ENCODE data around the gene UQCC3. TPM values are rescaled to one million over a fixed set of nuclear protein-coding genes. Genes with fewer than 3 reads are reported as not detected.

Gene UQCC3
- total and polyA plus RNA-seq, 2 of the 13 experiments (the other 11 are each of a cell fraction or from before 2014, with no cell fraction given): 7.7 to 16.0 TPM

DNA sequence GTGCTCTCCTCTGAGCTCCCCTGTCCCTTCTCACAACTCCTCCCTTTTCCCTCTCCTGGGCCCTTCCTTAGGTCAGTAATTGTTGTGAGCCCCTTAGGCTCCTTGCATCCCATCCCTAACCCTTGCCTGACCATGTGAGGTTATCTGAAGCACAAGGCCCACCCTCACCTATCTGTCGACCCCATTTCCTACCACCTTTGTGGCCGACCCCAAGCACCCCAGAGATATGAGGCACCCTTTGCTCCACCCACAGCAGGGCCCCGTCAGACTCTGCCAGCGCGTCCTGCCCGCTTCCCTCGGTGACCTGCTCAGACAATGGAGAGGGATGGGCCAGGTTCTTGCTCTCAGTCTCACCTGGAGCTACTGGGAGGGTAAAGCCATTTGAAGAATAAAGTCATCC is 37.3 kb downstream of the UQCC3 start:
- ChIA-PET CTCF (ENCODE audit: low intra/inter-chr PET ratio, low total read pairs) (no interaction called here), POLR2A (interaction anchor here (1.4 to 4.3 kb wide), 2 partner anchors 18 to 45 kb away, joined by 4 to 27 read pairs; partner anchors contain the start of genes HNRNPUL2 and ZBTB3)
- peaks cover 7 to 48% of the 10 kb centered on the region in 2 experiments for H3K36me3 ChIP-seq (replicated peaks in 1 of 2; ENCODE audit: control insufficient read depth in 1 of 2, insufficient read depth in 2 of 2, low read length in 2 of 2)
- no peak overlapping the region for H3K9ac ChIP-seq (ENCODE audit: insufficient read depth, low read depth, low read length)
- peaks cover 18% of the 10 kb centered on the region for H3K4me1 ChIP-seq (ENCODE audit: insufficient read depth, low read length)
- no peak overlapping the region for H3K4me2 ChIP-seq (ENCODE audit: low read depth, low read length)
- peaks cover 6% of the 10 kb centered on the region; the same call in 1 of the 2 replicates for H4K20me1 ChIP-seq (ENCODE audit: insufficient read depth, low read length)
- no peak for FAIRE-seq
- in situ Hi-C loops (cut with HindIII; ENCODE audit: extremely low pct_ligation_motif_present, low pct_unique_long_range_greater_than_20kb): loop anchor here (10.0 kb wide), 1 partner anchor 314 kb away; no protein-coding TSS in a partner anchor
- DNase-seq (ENCODE audit: low spot score): no peak
- no peaks in the 10 kb centered on the region for H3K27me3 ChIP-seq (ENCODE audit: control insufficient read depth in 1 of 2, insufficient read depth in 2 of 2, low read length in 2 of 2)
- BruUV-seq (replicated peaks): no TSS peak
- H3K27ac ChIP-seq (ENCODE audit: extremely low read length, insufficient read depth, low read length): no peak overlapping the region
- no peaks in the 10 kb centered on the region for H3K79me2 ChIP-seq (ENCODE audit: insufficient read depth, low read length)
- no peak for ATAC-seq
- WGBS (ENCODE audit: low lambda C conversion rate): 96% methylated on average over 7 of the region's 7 CpGs
- TF ChIP-seq POLR2G (IDR thresholded peaks at IDR 0.05; ENCODE audit: low read depth, low read length) (0 out of 2 replicates have a peak, but pooled peaks have one; percentile 5), ZNF775 (CRISPR knock-in tag; IDR thresholded peaks at IDR 0.05; ENCODE audit: borderline replicate concordance) (no peak)
- H2AFZ ChIP-seq (ENCODE audit: low read length): no peak overlapping the region
- H3K9me3 ChIP-seq (ENCODE audit: low read length): no peaks in the 10 kb centered on the region
- no peak overlapping the region for H3K4me3 ChIP-seq (replicated peaks in 1 of 3; ENCODE audit: insufficient read depth in 1 of 3, low read depth in 2 of 3, low read length in 3 of 3)
- intact Hi-C loops (cut with micrococcal nuclease; ENCODE audit: unreplicated experiment): no loop called here

DNA sequence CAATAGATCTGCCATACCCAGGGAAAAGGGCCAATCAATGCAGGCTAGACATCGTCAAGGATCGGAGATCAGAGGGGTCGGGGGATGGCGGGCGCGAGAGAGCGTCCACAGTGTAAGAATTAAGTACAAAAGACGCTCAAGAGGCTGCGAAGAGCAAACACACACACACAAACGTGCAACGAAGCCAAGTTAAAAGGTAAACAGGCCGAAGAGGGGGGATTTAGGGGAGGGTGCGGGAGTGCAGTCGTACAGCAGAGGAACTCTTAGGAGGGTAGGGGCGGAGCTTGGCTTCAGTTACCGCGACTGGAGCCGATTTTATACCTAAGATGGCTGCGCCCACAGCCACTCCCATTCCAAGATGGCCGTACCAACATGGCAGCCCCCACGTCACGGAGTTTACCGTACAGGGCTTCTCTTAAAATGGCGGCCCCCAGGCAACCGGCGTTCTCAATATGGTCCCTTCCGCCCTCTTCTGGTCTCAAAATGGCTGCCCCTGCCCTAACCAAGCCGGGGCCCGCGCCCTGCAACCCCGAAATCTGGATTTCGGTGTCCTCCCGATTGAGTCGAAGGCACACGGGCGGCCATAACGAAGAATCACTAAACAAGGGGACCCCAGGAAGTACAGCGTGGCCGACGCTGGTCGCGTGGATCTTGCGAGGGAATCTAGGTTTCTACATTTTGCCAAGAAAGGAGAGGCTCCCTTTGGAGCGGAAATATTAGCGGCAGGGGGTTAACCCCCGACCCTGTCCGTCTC is 38.0 kb downstream of the UQCC3 start:
- Histone ChIP-seq H3K36me3 (replicated peaks in 1 of 2; ENCODE audit: control insufficient read depth in 1 of 2, insufficient read depth in 2 of 2, low read length in 2 of 2) (peaks cover 12 to 53% of the 10 kb centered on the region in 2 experiments), H3K4me2 (ENCODE audit: low read depth, low read length) (no peak overlapping the region), H3K9me3 (ENCODE audit: low read length) (no peaks in the 10 kb centered on the region), H2AFZ (ENCODE audit: low read length) (no peak overlapping the region), H3K27ac (ENCODE audit: extremely low read length, insufficient read depth, low read length) (no peak overlapping the region), H3K27me3 (ENCODE audit: control insufficient read depth in 1 of 2, insufficient read depth in 2 of 2, low read length in 2 of 2) (no peaks in the 10 kb centered on the region), H3K4me3 (replicated peaks in 1 of 3; ENCODE audit: insufficient read depth in 1 of 3, low read depth in 2 of 3, low read length in 3 of 3) (no peak overlapping the region), H3K4me1 (ENCODE audit: insufficient read depth, low read length) (peaks cover 18% of the 10 kb centered on the region), H3K79me2 (ENCODE audit: insufficient read depth, low read length) (no peaks in the 10 kb centered on the region), H3K9ac (ENCODE audit: insufficient read depth, low read depth, low read length) (no peak overlapping the region), H4K20me1 (ENCODE audit: insufficient read depth, low read length) (peaks cover 6% of the 10 kb centered on the region; the same call in 1 of the 2 replicates)
- ATAC-seq (no peak), FAIRE-seq (no peak), DNase-seq (ENCODE audit: low spot score) (no peak)
- WGBS (ENCODE audit: low lambda C conversion rate): 98% methylated on average over 47 of the region's 47 CpGs
- POLR2A ChIA-PET: interaction anchor here (1.4 kb wide), 1 partner anchor 44 kb away, joined by 4 read pairs; the partner anchor contains the start of gene ZBTB3
- intact Hi-C loops (cut with micrococcal nuclease; ENCODE audit: unreplicated experiment) (no loop called here), in situ Hi-C loops (cut with HindIII; ENCODE audit: extremely low pct_ligation_motif_present, low pct_unique_long_range_greater_than_20kb) (loop anchor here (10.0 kb wide), 1 partner anchor 315 kb away; no protein-coding TSS in a partner anchor)
- BruUV-seq (replicated peaks): no TSS peak
- CTCF ChIA-PET (ENCODE audit: low intra/inter-chr PET ratio, low total read pairs): no interaction called here
- TF ChIP-seq, protein P1, sequence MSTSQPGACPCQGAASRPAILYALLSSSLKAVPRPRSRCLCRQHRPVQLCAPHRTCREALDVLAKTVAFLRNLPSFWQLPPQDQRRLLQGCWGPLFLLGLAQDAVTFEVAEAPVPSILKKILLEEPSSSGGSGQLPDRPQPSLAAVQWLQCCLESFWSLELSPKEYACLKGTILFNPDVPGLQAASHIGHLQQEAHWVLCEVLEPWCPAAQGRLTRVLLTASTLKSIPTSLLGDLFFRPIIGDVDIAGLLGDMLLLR (CRISPR knock-in tag; IDR thresholded peaks at IDR 0.05): no peak
- peak; percentile 59; the same call in 1 of the 2 replicates for TF ChIP-seq RBFOX2 (IDR thresholded peaks at IDR 0.05; ENCODE audit: low read depth, low read length)
- no peak for TF ChIP-seq ZNF577 (CRISPR knock-in tag; IDR thresholded peaks at IDR 0.05; ENCODE audit: borderline replicate concordance, low read depth)
- TF ChIP-seq, protein P2, sequence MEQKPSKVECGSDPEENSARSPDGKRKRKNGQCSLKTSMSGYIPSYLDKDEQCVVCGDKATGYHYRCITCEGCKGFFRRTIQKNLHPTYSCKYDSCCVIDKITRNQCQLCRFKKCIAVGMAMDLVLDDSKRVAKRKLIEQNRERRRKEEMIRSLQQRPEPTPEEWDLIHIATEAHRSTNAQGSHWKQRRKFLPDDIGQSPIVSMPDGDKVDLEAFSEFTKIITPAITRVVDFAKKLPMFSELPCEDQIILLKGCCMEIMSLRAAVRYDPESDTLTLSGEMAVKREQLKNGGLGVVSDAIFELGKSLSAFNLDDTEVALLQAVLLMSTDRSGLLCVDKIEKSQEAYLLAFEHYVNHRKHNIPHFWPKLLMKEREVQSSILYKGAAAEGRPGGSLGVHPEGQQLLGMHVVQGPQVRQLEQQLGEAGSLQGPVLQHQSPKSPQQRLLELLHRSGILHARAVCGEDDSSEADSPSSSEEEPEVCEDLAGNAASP (CRISPR knock-in tag; IDR thresholded peaks at IDR 0.05; ENCODE audit: borderline replicate concordance): no peak
- no peak for TF ChIP-seq ZNF570 (CRISPR knock-in tag; IDR thresholded peaks at IDR 0.05; ENCODE audit: borderline replicate concordance)
- TF ChIP-seq NPAS2 (CRISPR knock-in tag; IDR thresholded peaks at IDR 0.05; ENCODE audit: borderline replicate concordance): no peak
- no peak for TF ChIP-seq ZNF12 (CRISPR knock-in tag; IDR thresholded peaks at IDR 0.05)
- TF ChIP-seq KLF11 (CRISPR knock-in tag; IDR thresholded peaks at IDR 0.05): no peak
- TF ChIP-seq KDM1A (CRISPR knock-in tag; IDR thresholded peaks at IDR 0.05): no peak
- no peak for TF ChIP-seq NONO (IDR thresholded peaks at IDR 0.05)
- TF ChIP-seq NONO (CRISPR knock-in tag; conservative IDR thresholded peaks at IDR 0.05): 0 out of 2 replicates have a peak, but pooled peaks have one; percentile 21
- no peak for TF ChIP-seq MED13 (CRISPR knock-in tag; IDR thresholded peaks at IDR 0.05)
- TF ChIP-seq YY1 (IDR thresholded peaks at IDR 0.05; ENCODE audit: insufficient read depth, insufficient replicate concordance, low read depth, low read length): peak; percentile 55
- TF ChIP-seq HOXA3 (CRISPR knock-in tag; IDR thresholded peaks at IDR 0.05): 0 out of 2 replicates have a peak, but pooled peaks have one; percentile 21
- peak; percentile 92 for TF ChIP-seq AGO2 (optimal IDR thresholded peaks at IDR 0.05; ENCODE audit: low read depth, low read length)
